NCI-H345 treated with DMSO at 0.1 percent for 48 hours (cell line): ENCODE measurements around the gene ADAMTS18.

ENCODE experiments used
- DNase-seq: peaks from one replicate; lab custom pipeline; 2025; ENCODE audit not compliant: unreplicated experiment; lab: John Stamatoyannopoulos, UW

Gene ADAMTS18

GRCh38 chr16:77233799-77234519 lies 200.9 kb downstream of the ADAMTS18 start:
- DNase-seq, result no peak
